GM13977 (cell line): Measurements from ENCODE around the gene OTUD1.
"Not testable (repeated sequence)": the region's sequence is repeated elsewhere in the genome, so short reads cannot be mapped to it uniquely, and the experiment has no call there.

Experiments
- DNase-seq: peaks from one replicate; pipeline ENCODE4 v3.0.0; 2012; ENCODE audit warnings: low spot score
- in situ Hi-C: fragments of 300-500 bp; cut with MboI; formaldehyde crosslinking; loops from one replicate; pipeline ENCODE4 v1.12.0; 2022; ENCODE audit warnings: low sequenced_read_pairs, low pct_unique_long_range_greater_than_20kb, mixed read lengths, inconsistent platforms; ENCODE audit not compliant: unreplicated experiment
- TF ChIP-seq, protein P1 (sequence below): IDR thresholded peaks from 2 replicates; pipeline ENCODE4 v1.5.1; 2012; ENCODE audit warnings: mild to moderate bottlenecking, control low read depth; ENCODE audit not compliant: insufficient read depth; ENCODE audit errors: extremely low read depth, missing control alignments

OTUD1 gene

DNA sequence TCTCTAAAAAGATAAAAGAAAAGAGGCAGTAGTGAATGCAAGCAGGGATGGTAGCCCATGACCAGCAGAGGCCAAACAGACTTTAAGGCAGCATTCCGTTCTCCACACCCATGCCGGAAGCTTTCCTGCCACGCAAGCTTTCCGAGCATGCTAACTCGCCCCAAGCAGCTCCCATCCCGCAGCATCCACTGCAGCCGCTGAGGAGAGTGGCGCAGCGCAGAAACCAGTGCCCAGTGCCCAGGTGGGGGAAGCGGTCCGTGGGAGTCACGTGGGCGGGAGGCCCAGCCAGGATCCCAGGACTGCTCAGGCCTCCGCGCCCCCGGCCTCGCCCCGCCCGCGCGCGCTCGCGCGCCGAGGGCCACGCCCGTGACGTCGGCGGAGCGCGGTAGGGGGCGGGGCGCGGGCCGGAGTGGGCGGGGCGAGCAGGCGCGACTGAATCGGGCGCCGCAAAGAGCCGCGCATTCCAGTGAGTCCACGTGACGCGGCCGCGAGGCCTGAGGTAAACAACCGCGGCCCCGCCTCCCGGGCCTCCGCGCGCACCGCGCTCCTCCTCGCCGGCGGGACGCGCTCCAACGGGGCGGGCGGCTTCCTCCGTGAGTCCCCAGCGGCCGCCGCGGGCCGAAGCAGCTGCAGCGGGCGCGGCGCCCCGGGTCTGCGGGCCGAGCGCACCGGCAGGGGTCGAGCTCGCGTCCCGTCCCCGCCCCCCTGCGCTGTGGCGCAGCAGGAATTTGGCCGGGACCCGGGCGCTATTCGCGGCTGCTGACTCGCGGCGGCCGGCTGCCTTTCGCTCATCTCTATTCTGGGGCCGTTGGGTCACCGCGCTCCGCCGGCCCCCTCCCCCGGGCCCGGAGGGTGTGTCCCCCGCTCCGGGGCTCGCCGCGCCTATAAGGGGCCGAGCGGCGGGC is at the start of gene OTUD1:
Gene OTUD1, plus strand, starts transcription at position 529 of the 905 bp plus-strand sequence. CDS start 383 bp downstream, outside the sequence.
- TF ChIP-seq, protein P1, sequence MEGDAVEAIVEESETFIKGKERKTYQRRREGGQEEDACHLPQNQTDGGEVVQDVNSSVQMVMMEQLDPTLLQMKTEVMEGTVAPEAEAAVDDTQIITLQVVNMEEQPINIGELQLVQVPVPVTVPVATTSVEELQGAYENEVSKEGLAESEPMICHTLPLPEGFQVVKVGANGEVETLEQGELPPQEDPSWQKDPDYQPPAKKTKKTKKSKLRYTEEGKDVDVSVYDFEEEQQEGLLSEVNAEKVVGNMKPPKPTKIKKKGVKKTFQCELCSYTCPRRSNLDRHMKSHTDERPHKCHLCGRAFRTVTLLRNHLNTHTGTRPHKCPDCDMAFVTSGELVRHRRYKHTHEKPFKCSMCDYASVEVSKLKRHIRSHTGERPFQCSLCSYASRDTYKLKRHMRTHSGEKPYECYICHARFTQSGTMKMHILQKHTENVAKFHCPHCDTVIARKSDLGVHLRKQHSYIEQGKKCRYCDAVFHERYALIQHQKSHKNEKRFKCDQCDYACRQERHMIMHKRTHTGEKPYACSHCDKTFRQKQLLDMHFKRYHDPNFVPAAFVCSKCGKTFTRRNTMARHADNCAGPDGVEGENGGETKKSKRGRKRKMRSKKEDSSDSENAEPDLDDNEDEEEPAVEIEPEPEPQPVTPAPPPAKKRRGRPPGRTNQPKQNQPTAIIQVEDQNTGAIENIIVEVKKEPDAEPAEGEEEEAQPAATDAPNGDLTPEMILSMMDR, result no peak
- in situ Hi-C loops, result no loop called here
- peak; percentile 97 for DNase-seq

DNA sequence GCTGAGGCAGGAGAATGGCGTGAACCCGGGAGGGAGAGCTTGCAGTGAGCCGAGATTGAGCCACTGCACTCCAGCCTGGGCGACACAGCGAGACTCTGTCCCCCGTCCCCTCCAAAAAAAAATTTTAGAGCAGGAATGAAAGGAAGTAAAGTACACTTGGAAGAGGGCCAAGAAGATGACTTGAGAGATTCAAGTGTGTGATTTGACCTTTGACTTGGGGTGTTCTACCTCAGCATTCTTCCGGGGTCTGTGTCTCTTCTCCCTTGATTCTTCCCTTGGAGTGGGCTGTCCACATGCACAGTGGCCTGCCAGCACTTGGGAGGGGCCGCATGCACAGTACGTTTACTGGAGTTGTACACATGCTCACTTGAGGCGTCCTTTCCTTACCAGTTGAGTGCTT is 48.5 kb upstream of the OTUD1 start:
- DNase-seq, in situ Hi-C loops: not testable (repeated sequence)

- TF ChIP-seq, protein P1, result no peak
- in situ Hi-C loops, result no loop called here
- no peak for DNase-seq
Measured at GRCh38 chr10:23390809-23391208, 48.1 kb upstream of the OTUD1 start.

DNA sequence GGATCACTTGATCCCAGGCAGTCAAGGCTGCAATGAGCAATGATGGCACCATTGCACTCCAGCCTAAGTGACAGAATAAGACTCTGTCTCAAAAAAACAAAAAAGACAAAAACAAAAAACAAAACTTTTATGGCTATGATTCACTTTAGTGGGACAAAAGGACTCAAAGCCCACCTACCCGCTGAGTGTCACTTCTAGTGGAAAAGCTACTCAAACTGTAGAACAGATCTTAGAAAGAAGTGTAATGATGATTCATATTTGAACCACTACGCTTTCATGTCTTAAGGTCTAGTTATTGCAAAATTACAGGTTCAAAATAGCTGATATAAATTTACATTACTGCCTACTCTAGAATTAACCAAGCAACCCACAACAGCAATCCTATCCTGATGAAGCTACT is 47.1 kb upstream of the OTUD1 start:
- no peak for DNase-seq
- TF ChIP-seq, protein P1, result no peak
- in situ Hi-C loops, result no loop called here

GRCh38 chr10:23395017-23395416 is 43.9 kb upstream of the OTUD1 start:
- in situ Hi-C loops, result no loop called here
- TF ChIP-seq, protein P1, result no peak
- no peak for DNase-seq

DNA sequence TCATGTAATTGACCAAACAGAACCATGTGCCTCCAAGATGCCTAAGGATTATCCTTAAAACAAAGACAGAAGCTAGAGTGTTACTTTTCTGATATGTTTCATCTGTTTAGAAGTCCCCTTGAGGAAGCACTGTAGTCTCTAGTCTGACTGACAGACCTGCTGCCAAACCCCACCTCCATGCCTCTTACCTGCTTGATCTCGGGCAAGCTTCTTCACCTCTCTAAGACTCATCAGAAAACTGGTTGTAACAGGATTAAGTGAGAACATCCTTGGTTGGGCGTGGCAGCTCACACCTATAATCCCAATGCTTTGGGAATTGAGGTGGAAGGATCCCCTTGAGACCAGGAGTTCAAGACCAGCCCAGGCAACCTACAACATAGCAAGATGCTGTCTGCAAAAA is 42.2 kb upstream of the OTUD1 start:
- TF ChIP-seq, protein P1, result no peak
- in situ Hi-C loops, result no loop called here
- no peak for DNase-seq

DNA sequence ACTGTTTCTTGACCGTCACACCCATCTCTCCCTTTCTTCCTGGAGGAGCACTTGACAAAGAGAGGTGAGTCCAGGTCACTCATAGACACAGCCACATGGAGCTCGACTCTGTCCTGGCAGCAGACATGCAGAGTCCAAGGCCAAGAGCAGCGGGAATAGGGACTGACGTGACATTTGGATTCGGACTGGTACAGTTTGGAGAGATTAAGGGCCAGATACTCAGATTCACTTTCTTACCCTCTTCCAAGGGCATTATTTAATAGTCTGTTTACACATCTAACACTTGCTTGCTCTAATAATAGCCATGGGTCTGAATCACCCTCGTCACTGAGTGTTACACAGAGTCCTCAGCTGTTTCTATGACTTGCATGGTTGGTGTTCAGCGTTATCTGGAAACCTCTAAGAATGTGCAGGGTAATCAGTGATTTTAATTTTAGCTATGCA is 39.2 kb upstream of the OTUD1 start:
- DNase-seq, result no peak
- in situ Hi-C loops, result no loop called here
- TF ChIP-seq, protein P1, result no peak
